ENCODE results near the gene APBB2.
A peak's percentile ranks its signal among the peaks of the same experiment; 100 is the strongest.

APBB2 gene

GRCh38 chr4:41026971-41027370 lies 187.4 kb downstream of the APBB2 start:
- peaks cover 18% of the 10 kb centered on the region for H3K4me1 ChIP-seq (ENCODE audit: control insufficient read depth, insufficient read depth, low read length)
- H3K36me3 ChIP-seq (ENCODE audit: control insufficient read depth, insufficient read depth, low read length, severe bottlenecking), result peaks cover 10% of the 10 kb centered on the region
- H3K9ac ChIP-seq (ENCODE audit: low read length), result no peak overlapping the region
- DNase-seq (ENCODE audit: low read depth), result no peak
- H3K4me3 ChIP-seq (ENCODE audit: low read length), result no peak overlapping the region
- peaks cover 31% of the 10 kb centered on the region for H3K9me3 ChIP-seq (ENCODE audit: control insufficient read depth, low read length)
- H3K27me3 ChIP-seq (replicated peaks; ENCODE audit: control insufficient read depth, insufficient read depth, low read length), result no peaks in the 10 kb centered on the region

- H3K4me1 ChIP-seq (ENCODE audit: control insufficient read depth, insufficient read depth, low read length), result peaks cover 20% of the 10 kb centered on the region
- peaks cover 31% of the 10 kb centered on the region for H3K9me3 ChIP-seq (ENCODE audit: control insufficient read depth, low read length)
- H3K27me3 ChIP-seq (replicated peaks; ENCODE audit: control insufficient read depth, insufficient read depth, low read length), result no peaks in the 10 kb centered on the region
- no peak for DNase-seq (ENCODE audit: low read depth)
- H3K4me3 ChIP-seq (ENCODE audit: low read length), result no peak overlapping the region
- H3K36me3 ChIP-seq (ENCODE audit: control insufficient read depth, insufficient read depth, low read length, severe bottlenecking), result peaks cover 8% of the 10 kb centered on the region
- H3K9ac ChIP-seq (ENCODE audit: low read length), result no peak overlapping the region
Measured at GRCh38 chr4:41025824-41026223, 188.5 kb downstream of the APBB2 start.

GRCh38 chr4:41024556-41025491 lies 189.5 kb downstream of the APBB2 start:
- Histone ChIP-seq H3K4me1 (ENCODE audit: control insufficient read depth, insufficient read depth, low read length) (peaks cover 20% of the 10 kb centered on the region), H3K36me3 (ENCODE audit: control insufficient read depth, insufficient read depth, low read length, severe bottlenecking) (peaks cover 8% of the 10 kb centered on the region)
- no peak for DNase-seq (ENCODE audit: low read depth)

GRCh38 chr4:41022116-41022515 lies 192.2 kb downstream of the APBB2 start:
- no peak for DNase-seq (ENCODE audit: low read depth)
- H3K4me3 ChIP-seq (ENCODE audit: low read length), result no peak overlapping the region
- H3K9ac ChIP-seq (ENCODE audit: low read length), result no peak overlapping the region
- H3K9me3 ChIP-seq (ENCODE audit: control insufficient read depth, low read length), result peaks cover 31% of the 10 kb centered on the region
- peaks cover 11% of the 10 kb centered on the region for H3K36me3 ChIP-seq (ENCODE audit: control insufficient read depth, insufficient read depth, low read length, severe bottlenecking)
- H3K4me1 ChIP-seq (ENCODE audit: control insufficient read depth, insufficient read depth, low read length), result peaks cover 3% of the 10 kb centered on the region
- no peaks in the 10 kb centered on the region for H3K27me3 ChIP-seq (replicated peaks; ENCODE audit: control insufficient read depth, insufficient read depth, low read length)

More at GRCh38 chr4:41024556-41025491, 189.5 kb downstream of the APBB2 start:
- H3K27me3 ChIP-seq (replicated peaks; ENCODE audit: control insufficient read depth, insufficient read depth, low read length), result no peaks in the 10 kb centered on the region
- H3K9ac ChIP-seq (ENCODE audit: low read length), result no peak overlapping the region
- peaks cover 31% of the 10 kb centered on the region for H3K9me3 ChIP-seq (ENCODE audit: control insufficient read depth, low read length)
- peak overlapping the region; percentile 40 for H3K4me3 ChIP-seq (ENCODE audit: low read length)

- no peak overlapping the region for H3K4me3 ChIP-seq (ENCODE audit: low read length)
- H3K4me1 ChIP-seq (ENCODE audit: control insufficient read depth, insufficient read depth, low read length), result peaks cover 29% of the 10 kb centered on the region
- no peak overlapping the region for H3K9ac ChIP-seq (ENCODE audit: low read length)
- no peaks in the 10 kb centered on the region for H3K9me3 ChIP-seq (ENCODE audit: control insufficient read depth, low read length)
- DNase-seq (ENCODE audit: low read depth), result no peak
- peaks cover 13% of the 10 kb centered on the region for H3K36me3 ChIP-seq (ENCODE audit: control insufficient read depth, insufficient read depth, low read length, severe bottlenecking)
- no peaks in the 10 kb centered on the region for H3K27me3 ChIP-seq (replicated peaks; ENCODE audit: control insufficient read depth, insufficient read depth, low read length)
Measured at GRCh38 chr4:41015016-41015675, 199.2 kb downstream of the APBB2 start.

- Histone ChIP-seq H3K4me3 (ENCODE audit: low read length) (no peak overlapping the region), H3K4me1 (ENCODE audit: control insufficient read depth, insufficient read depth, low read length) (peaks cover 35% of the 10 kb centered on the region), H3K36me3 (ENCODE audit: control insufficient read depth, insufficient read depth, low read length, severe bottlenecking) (peaks cover 13% of the 10 kb centered on the region), H3K9ac (ENCODE audit: low read length) (no peak overlapping the region), H3K27me3 (replicated peaks; ENCODE audit: control insufficient read depth, insufficient read depth, low read length) (no peaks in the 10 kb centered on the region), H3K9me3 (ENCODE audit: control insufficient read depth, low read length) (no peaks in the 10 kb centered on the region)
- DNase-seq (ENCODE audit: low read depth), result no peak
Measured at GRCh38 chr4:41014158-41014557, 200.2 kb downstream of the APBB2 start.

GRCh38 chr4:41013746-41014145 lies 200.6 kb downstream of the APBB2 start:
- H3K36me3 ChIP-seq (ENCODE audit: control insufficient read depth, insufficient read depth, low read length, severe bottlenecking), result peaks cover 13% of the 10 kb centered on the region
- no peak overlapping the region for H3K9ac ChIP-seq (ENCODE audit: low read length)
- no peak overlapping the region for H3K4me3 ChIP-seq (ENCODE audit: low read length)
- H3K4me1 ChIP-seq (ENCODE audit: control insufficient read depth, insufficient read depth, low read length), result peaks cover 38% of the 10 kb centered on the region
- no peaks in the 10 kb centered on the region for H3K9me3 ChIP-seq (ENCODE audit: control insufficient read depth, low read length)
- DNase-seq (ENCODE audit: low read depth), result no peak
- H3K27me3 ChIP-seq (replicated peaks; ENCODE audit: control insufficient read depth, insufficient read depth, low read length), result no peaks in the 10 kb centered on the region

- DNase-seq (ENCODE audit: low read depth), result no peak
- Histone ChIP-seq H3K4me3 (ENCODE audit: low read length) (no peak overlapping the region), H3K9me3 (ENCODE audit: control insufficient read depth, low read length) (no peaks in the 10 kb centered on the region), H3K9ac (ENCODE audit: low read length) (peak overlapping the region; percentile 29), H3K4me1 (ENCODE audit: control insufficient read depth, insufficient read depth, low read length) (peaks cover 41% of the 10 kb centered on the region), H3K36me3 (ENCODE audit: control insufficient read depth, insufficient read depth, low read length, severe bottlenecking) (peaks cover 9% of the 10 kb centered on the region), H3K27me3 (replicated peaks; ENCODE audit: control insufficient read depth, insufficient read depth, low read length) (no peaks in the 10 kb centered on the region)
Measured at GRCh38 chr4:41012911-41013310, 201.4 kb downstream of the APBB2 start.

GRCh38 chr4:41012293-41012692 lies 202.0 kb downstream of the APBB2 start:
- H3K27me3 ChIP-seq (replicated peaks; ENCODE audit: control insufficient read depth, insufficient read depth, low read length), result no peaks in the 10 kb centered on the region
- no peak overlapping the region for H3K9ac ChIP-seq (ENCODE audit: low read length)
- no peaks in the 10 kb centered on the region for H3K9me3 ChIP-seq (ENCODE audit: control insufficient read depth, low read length)
- H3K4me3 ChIP-seq (ENCODE audit: low read length), result no peak overlapping the region
- DNase-seq (ENCODE audit: low read depth), result peak; percentile 51
- peaks cover 9% of the 10 kb centered on the region for H3K36me3 ChIP-seq (ENCODE audit: control insufficient read depth, insufficient read depth, low read length, severe bottlenecking)
- H3K4me1 ChIP-seq (ENCODE audit: control insufficient read depth, insufficient read depth, low read length), result peaks cover 41% of the 10 kb centered on the region

GRCh38 chr4:41009411-41009810 lies 204.9 kb downstream of the APBB2 start:
- peaks cover 9% of the 10 kb centered on the region for H3K36me3 ChIP-seq (ENCODE audit: control insufficient read depth, insufficient read depth, low read length, severe bottlenecking)
- peaks cover 30% of the 10 kb centered on the region for H3K4me1 ChIP-seq (ENCODE audit: control insufficient read depth, insufficient read depth, low read length)
- no peak overlapping the region for H3K4me3 ChIP-seq (ENCODE audit: low read length)
- no peak overlapping the region for H3K9ac ChIP-seq (ENCODE audit: low read length)
- H3K27me3 ChIP-seq (replicated peaks; ENCODE audit: control insufficient read depth, insufficient read depth, low read length), result no peaks in the 10 kb centered on the region
- H3K9me3 ChIP-seq (ENCODE audit: control insufficient read depth, low read length), result no peaks in the 10 kb centered on the region
- DNase-seq (ENCODE audit: low read depth), result peak; percentile 61

- no peaks in the 10 kb centered on the region for H3K36me3 ChIP-seq (ENCODE audit: control insufficient read depth, insufficient read depth, low read length, severe bottlenecking)
- H3K9ac ChIP-seq (ENCODE audit: low read length), result no peak overlapping the region
- no peak for DNase-seq (ENCODE audit: low read depth)
- no peaks in the 10 kb centered on the region for H3K9me3 ChIP-seq (ENCODE audit: control insufficient read depth, low read length)
- no peak overlapping the region for H3K4me3 ChIP-seq (ENCODE audit: low read length)
- H3K27me3 ChIP-seq (replicated peaks; ENCODE audit: control insufficient read depth, insufficient read depth, low read length), result no peaks in the 10 kb centered on the region
- peaks cover 12% of the 10 kb centered on the region for H3K4me1 ChIP-seq (ENCODE audit: control insufficient read depth, insufficient read depth, low read length)
Measured at GRCh38 chr4:41006141-41006540, 208.2 kb downstream of the APBB2 start.
